PFSK-1 (cell line): ENCODE measurements around the gene NRM.

ENCODE experiments used
- FOXP2 ChIP-seq: optimal IDR thresholded peaks from 2 replicates; pipeline ENCODE3; 2011; ENCODE audit warnings: borderline replicate concordance, control low read depth, inconsistent platforms; ENCODE audit not compliant: insufficient read depth; ENCODE audit errors: extremely low read length, extremely low read depth
- POLR2AphosphoS5 ChIP-seq: IDR thresholded peaks from 2 replicates; pipeline ENCODE4 v1.6.1; 2012; ENCODE audit warnings: low read depth, mild to moderate bottlenecking, control low read depth, low read length, moderate library complexity
- SIN3A ChIP-seq: IDR thresholded peaks from 2 replicates; pipeline ENCODE4 v1.6.1; 2012; ENCODE audit warnings: mild to moderate bottlenecking, low read length, moderate library complexity, borderline replicate concordance; ENCODE audit not compliant: insufficient read depth
- TAF1 ChIP-seq: IDR thresholded peaks from 2 replicates; pipeline ENCODE4 v1.6.1; 2012; ENCODE audit warnings: low read length, control low read depth, borderline replicate concordance; ENCODE audit not compliant: insufficient read depth
- TF ChIP-seq, protein P1 (sequence below), 2 experiments: IDR thresholded peaks; 2 replicates each; pipeline versions ENCODE4 v1.6.1 to v1.8.0; 2011 to 2012; ENCODE audit warnings: low read depth in 2 of 2, low read length in 2 of 2, control low read depth in 1 of 2, inconsistent platforms in 1 of 2, mild to moderate bottlenecking in 1 of 2, moderate library complexity in 1 of 2; ENCODE audit not compliant: insufficient read depth in 1 of 2

The NRM gene

GRCh38 chr6:30686908-30687658 lies 3.7 kb downstream of the NRM start:
- TF ChIP-seq, protein P1, sequence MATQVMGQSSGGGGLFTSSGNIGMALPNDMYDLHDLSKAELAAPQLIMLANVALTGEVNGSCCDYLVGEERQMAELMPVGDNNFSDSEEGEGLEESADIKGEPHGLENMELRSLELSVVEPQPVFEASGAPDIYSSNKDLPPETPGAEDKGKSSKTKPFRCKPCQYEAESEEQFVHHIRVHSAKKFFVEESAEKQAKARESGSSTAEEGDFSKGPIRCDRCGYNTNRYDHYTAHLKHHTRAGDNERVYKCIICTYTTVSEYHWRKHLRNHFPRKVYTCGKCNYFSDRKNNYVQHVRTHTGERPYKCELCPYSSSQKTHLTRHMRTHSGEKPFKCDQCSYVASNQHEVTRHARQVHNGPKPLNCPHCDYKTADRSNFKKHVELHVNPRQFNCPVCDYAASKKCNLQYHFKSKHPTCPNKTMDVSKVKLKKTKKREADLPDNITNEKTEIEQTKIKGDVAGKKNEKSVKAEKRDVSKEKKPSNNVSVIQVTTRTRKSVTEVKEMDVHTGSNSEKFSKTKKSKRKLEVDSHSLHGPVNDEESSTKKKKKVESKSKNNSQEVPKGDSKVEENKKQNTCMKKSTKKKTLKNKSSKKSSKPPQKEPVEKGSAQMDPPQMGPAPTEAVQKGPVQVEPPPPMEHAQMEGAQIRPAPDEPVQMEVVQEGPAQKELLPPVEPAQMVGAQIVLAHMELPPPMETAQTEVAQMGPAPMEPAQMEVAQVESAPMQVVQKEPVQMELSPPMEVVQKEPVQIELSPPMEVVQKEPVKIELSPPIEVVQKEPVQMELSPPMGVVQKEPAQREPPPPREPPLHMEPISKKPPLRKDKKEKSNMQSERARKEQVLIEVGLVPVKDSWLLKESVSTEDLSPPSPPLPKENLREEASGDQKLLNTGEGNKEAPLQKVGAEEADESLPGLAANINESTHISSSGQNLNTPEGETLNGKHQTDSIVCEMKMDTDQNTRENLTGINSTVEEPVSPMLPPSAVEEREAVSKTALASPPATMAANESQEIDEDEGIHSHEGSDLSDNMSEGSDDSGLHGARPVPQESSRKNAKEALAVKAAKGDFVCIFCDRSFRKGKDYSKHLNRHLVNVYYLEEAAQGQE (IDR thresholded peaks at IDR 0.05; ENCODE audit: insufficient read depth in 1 of 2, low read depth in 2 of 2, low read length in 2 of 2), result peak in 1 of 2 experiments; percentile 70; a peak in 2 of 4 replicates
- TF ChIP-seq TAF1 (no peak), SIN3A (peak; percentile 88; the same call in 1 of the 2 replicates), POLR2AphosphoS5 (peak; percentile 75; the same call in 1 of the 2 replicates)

- TF ChIP-seq, protein P1 (IDR thresholded peaks at IDR 0.05; ENCODE audit: insufficient read depth in 1 of 2, low read depth in 2 of 2, low read length in 2 of 2), result no peak
- TF ChIP-seq TAF1 (peak; percentile 81; the same call in 1 of the 2 replicates), FOXP2 (no peak), SIN3A (peak; percentile 82; the same call in 1 of the 2 replicates), POLR2AphosphoS5 (peak; percentile 56; the same call in 1 of the 2 replicates)
Observed at GRCh38 chr6:30686009-30686907, 4.5 kb downstream of the NRM start, which contains the start of gene PPP1R18. Gene PPP1R18 (minus strand): TSS chr6:30686645. CDS start chr6:30686018, 627 bp downstream.

GRCh38 chr6:30685157-30686008 lies 5.4 kb downstream of the NRM start:
- TF ChIP-seq TAF1 (no peak), FOXP2 (no peak), SIN3A (no peak), POLR2AphosphoS5 (no peak; the same call in 1 of the 2 replicates)
- TF ChIP-seq, protein P1 (IDR thresholded peaks at IDR 0.05; ENCODE audit: insufficient read depth in 1 of 2, low read depth in 2 of 2, low read length in 2 of 2), result no peak

DNA sequence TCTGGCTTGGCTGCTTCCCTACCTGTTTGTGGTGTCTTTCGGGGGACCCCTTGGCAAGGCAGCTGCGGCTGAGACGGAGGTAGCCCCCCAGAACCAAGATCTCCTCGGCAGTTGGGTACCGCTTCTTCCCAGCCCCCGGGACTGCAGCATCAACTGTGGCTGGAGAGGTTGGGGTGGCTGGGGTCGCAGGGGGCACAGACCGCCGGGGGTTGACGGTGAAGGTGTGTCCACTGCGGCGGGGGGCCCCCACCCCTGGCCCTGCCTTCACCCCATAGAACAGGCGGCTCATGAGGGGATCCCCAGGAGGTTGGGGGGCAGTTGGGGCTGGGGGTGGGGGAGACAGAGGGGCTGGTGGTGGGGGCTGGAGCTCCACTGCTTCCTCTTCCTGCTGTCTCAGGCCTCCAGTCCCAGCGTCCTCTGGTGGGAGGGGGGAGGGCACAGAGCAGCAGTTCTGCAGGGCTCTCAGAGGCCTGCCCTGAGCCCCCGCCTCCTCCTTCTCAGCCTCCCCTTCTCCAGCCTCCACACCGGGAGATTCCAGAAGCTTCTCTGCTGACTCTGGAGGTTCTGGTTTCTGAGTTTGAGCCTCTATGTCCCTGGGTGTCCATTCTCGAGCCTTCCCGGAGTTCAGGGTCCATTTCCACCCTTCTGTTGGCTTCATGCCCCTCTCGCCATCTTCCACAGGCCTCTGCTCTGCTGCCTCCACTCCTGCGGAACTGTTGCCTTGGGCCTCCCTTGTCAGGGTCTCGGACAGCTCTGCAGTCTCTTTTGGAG lies 6.2 kb downstream of the NRM start:
- TF ChIP-seq FOXP2 (no peak), SIN3A (no peak), TAF1 (peak; percentile 66; the same call in 1 of the 2 replicates), POLR2AphosphoS5 (peak; percentile 37)
- TF ChIP-seq, protein P1 (IDR thresholded peaks at IDR 0.05; ENCODE audit: insufficient read depth in 1 of 2, low read depth in 2 of 2, low read length in 2 of 2), result no peak
